NCI-H82 (cell line): ENCODE measurements around the gene ACAA1.
A peak's percentile ranks its signal among the peaks of the same experiment; 100 is the strongest.
"Not testable (repeated sequence)": the region's sequence is repeated elsewhere in the genome, so short reads cannot be mapped to it uniquely, and the experiment has no call there.

ENCODE experiments used
- DNase-seq: peaks from one replicate; lab custom pipeline; 2025; lab: John Stamatoyannopoulos, UW

The ACAA1 gene

DNA sequence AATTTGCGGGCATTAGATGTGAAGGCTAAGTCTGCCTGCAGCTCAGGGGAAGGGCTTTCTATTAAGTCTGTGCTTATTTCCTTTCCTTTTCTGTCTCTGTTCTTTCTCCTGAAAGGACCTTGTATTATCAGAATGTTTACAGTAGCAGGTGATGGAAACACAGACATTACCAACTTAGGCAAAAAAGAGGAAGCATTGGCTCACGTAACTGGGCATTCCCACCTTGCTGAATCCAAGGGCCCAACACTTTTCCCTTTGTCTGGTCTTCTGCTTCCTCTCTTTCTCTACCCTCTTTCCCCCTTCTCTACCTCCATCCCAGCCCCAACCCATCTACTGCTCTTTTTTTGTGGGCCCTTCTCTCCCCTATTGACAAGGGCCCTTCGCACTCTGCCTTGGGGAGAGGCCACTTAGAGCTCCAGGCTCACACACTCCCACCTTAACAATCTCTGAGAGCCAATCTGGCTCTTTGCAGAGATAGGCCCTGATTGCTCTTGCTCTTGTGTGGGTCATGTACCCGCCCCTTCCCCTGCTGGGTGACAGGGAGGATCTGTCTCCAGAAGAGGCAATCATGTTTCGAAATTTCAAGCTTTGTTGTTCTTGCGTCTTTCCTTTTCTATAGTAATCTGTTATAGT is 35.0 kb downstream of the ACAA1 start:
- no peak for DNase-seq

DNA sequence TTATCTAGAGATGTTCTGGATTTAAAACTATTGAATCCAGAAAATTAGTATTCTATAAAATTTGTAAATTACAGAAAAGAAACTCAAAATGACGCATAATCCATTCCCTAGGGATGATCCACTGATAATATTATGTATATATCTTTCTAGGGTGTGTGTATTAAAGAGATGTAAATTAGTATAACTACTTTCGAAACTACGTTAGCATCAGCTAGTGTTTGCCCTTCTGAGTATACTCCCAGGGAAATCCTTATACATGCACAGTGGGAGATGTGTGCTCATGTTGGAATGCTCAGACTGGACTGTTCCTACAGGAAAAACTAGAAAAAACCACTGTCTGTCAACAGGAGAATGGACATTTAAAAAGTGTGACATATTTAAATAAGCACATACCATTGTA is 36.4 kb downstream of the ACAA1 start:
- no peak for DNase-seq

DNA sequence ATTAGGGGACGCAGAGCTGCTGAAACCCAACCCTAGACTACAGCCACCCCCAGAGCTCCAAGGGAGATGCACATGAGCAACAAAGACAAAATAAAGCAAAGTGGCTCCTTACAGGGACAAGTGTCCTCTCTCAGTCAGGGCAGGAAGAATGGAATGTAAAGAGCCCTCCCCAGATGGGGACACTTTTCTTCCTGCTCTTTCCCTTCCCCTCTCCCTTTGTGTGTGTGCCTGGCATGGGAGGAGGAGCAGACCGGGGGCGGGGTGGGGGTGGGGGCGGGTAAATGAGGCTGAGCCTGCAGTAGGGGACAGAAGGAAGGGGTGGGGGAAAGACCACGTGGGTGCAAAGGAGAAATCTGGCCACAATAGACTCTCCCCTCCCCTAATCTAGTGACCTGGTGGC is 37.4 kb downstream of the ACAA1 start:
- DNase-seq, result peak; percentile 33

GRCh38 chr3:38098376-38098723 is 38.6 kb downstream of the ACAA1 start:
- DNase-seq, result no peak

- no peak for DNase-seq
These were observed 39.2 kb downstream of the ACAA1 start for GRCh38 chr3:38097446-38098375.

GRCh38 chr3:38095669-38096483 is 41.1 kb downstream of the ACAA1 start:
- no peak for DNase-seq

DNA sequence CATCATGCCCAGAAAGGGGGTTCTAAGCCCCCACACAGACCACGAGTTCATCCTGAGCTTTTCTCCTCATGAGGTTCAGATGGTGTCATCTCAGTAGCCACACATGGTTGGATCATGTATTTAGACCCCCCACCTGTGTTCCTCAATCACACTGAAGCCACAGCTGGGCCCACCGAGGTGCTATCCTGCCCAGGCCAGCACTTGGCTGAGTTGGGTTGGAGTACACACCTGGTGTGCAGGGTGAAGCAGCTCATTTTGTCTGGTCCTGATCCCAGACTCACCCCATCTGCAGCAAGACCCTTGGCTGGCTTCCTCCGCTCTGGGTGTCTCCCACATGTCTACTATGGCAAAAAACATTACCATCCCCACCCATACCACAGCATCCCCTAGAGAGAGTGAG is 41.9 kb downstream of the ACAA1 start:
- DNase-seq, result no peak

DNA sequence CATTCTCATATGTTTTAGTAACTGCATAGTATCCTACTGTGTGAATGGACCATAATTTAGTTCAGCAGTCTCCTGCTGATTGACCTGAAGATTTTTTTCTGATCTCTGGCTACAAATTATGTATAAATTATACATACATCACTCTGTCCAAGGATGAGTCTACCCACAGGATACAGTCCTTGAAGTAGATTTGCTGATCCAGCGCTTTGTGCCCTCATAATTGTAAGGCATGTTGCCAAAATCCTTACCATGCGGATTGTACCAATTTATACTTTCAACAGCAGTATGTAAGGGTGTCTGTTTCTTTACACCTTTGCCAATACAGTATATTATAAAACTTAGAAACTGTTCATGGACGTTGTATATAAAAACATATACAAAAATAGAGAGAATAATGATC is 46.5 kb downstream of the ACAA1 start:
- no peak for DNase-seq

DNA sequence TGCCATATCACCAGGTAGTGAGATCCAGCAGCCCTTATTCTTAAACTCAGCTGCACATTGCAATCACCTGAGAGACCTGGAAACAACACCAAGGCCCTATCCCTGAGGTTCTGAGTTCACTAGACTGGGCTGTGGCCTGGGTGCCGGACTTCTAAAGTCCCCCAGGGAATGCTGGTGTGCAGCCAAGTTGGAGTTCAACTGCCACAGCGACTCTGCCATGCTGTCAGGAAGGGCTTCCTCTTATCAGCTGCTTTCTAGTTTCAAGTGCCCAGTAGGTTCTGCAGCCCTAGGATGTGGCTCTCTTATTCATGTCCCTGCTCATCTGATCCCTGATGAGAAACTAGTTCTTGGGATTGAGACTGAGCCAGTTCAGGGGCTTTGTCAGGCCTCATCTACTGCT is 47.8 kb downstream of the ACAA1 start:
- no peak for DNase-seq

- DNase-seq, result no peak
These were observed 48.5 kb downstream of the ACAA1 start for GRCh38 chr3:38088126-38089078.

DNA sequence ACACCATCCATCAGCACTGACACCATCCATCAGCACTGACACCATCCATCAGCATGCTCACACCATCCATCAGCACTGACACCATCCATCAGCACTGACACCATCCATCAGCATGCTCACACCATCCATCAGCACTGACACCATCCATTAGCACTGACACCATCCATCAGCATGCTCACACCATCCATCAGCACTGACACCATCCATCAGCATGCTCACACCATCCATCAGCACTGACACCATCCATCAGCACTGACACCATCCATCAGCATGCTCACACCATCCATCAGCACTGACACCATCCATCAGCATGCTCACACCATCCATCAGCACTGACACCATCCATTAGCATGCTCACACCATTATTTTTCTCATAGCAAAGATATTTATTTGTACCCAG is 49.6 kb downstream of the ACAA1 start:
- not testable (repeated sequence) for DNase-seq

GRCh38 chr3:38086496-38086895 is 50.4 kb downstream of the ACAA1 start:
- no peak for DNase-seq

DNA sequence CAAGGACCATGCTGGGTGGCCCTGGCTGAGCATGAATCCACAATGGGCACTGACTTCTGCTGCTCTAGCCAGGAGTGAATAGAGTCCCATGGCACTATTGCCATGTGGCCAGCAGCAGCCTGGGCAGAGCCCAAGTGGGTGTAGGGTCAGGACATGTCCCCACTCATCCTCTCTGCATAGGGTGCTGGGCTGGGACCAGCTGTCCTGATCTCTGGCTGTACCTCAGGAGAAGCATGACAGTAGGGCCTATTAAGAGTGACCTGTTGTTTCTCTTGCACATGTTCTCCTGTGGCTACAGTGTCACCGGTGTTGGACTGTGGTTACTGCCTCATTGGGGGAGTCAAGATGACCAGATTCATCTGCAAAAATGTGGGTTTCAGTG is 51.0 kb downstream of the ACAA1 start:
- DNase-seq, result no peak

DNA sequence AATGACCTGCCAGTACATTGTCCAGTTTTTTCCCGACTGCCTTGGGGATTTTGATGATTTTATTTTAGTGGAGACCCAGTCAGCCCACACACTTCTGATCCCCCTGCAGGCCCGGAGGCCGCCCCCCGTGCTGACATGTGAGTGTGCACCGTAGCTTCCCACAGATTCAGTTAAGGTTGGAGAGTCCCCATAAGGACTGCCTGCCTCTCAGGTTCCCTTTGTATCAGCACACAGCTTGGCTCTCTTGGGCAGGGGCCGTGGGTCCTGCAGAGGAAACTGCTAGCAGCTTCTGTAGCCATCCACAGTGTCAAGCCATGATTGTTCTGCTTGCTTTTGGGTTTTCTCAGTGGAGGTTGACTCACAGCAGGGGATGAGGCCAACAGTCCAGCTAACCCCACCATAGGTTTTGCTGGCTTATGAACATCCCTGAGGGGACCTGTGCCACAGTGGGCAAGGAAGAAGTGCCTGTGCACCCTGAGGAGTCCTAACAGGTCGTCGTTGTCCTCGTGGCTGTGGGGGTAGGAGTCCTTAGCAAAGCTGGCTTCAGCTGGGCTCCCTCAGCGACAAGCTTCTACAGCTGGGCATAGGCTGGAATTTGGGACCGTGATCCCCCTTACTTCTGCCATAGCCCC is 51.5 kb downstream of the ACAA1 start:
- no peak for DNase-seq

GRCh38 chr3:38084334-38085310 is 52.3 kb downstream of the ACAA1 start:
- no peak for DNase-seq

- no peak for DNase-seq
These were observed 53.0 kb downstream of the ACAA1 start for GRCh38 chr3:38083871-38084333.

- not testable (repeated sequence) for DNase-seq
These were observed 53.7 kb downstream of the ACAA1 start for GRCh38 chr3:38083254-38083653.

DNA sequence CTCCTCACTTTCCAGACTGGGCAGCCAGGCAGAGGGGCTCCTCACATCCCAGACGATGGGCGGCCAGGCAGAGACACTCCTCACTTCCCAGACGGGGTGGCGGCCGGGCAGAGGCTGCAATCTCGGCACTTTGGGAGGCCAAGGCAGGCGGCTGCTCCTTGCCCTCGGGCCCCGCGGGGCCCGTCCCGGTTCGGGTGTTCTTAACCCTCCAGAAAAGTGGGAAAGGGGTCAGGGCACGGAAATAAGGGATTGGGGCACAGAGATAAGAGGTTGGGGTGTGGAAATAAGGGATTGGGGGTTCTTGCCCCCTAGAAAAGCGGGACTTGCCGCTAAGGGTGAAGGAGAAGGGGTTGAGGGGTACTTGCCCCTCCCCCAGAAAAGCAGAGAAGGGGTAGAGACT is 54.6 kb downstream of the ACAA1 start:
- not testable (repeated sequence) for DNase-seq

DNA sequence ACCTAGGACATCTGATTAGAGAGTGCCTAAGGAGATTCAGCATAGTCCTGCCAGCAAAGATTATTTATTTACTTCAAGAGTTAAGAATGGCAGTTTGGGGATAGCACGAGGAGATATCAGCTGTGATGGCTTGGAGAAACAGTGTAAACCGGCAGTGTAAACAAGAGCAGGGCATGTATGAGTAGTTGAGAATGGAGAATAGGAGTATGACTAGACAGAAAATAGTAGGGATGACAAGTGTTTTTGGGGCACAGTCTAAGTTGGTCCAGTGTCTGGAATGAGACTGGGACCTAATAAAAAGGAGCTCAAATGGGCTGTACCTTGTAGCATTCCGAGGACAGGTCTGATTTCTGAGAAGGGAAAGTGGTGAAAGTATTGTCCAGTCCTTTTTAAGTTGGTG is 59.9 kb downstream of the ACAA1 start:
- DNase-seq, result not testable (repeated sequence)
